ENCODE measurements around the gene RASAL2. TPM values are rescaled to one million over a fixed set of nuclear protein-coding genes. Genes with fewer than 3 reads are reported as not detected.

RASAL2 gene
- total and polyA plus RNA-seq, 2 of the 13 experiments (the other 11 are each of a cell fraction or from before 2014, with no cell fraction given), result 5.4 to 5.9 TPM

DNA sequence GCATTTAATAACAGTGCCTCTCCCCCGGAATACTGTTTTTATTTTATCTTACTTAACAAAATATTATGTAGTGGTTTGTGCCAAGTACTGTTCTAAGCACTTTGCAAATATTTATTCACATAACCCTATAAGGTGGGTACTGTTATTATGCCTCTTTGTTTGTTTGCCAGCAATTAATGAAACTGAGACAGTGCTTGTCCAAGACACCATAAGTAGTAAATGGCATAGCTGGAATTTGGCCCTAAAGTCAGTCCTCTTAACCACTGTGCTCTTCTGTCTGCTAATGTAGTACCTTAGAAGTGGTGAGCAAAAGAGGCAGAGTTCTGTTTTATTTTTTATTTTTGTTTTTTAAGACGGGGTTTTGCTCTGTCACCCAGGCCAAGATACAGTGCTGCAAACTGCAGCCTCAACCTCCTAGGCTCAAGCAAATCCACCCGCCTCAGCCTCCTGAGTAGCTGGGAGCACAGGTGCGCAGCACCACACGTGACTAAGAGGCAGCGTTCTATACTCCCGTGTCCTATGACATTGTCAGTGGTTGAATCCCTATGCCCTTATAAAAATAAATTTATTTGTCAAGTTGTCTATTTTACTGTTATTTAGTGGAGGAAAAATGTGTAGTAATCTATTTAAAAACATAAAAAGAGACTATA is 237.1 kb downstream of the RASAL2 start:
- no peaks in the 10 kb centered on the region for H3K9me3 ChIP-seq (ENCODE audit: low read length)
- no peak overlapping the region for H3K27ac ChIP-seq (ENCODE audit: extremely low read length, insufficient read depth, low read length)
- H3K4me2 ChIP-seq (ENCODE audit: low read depth, low read length), result no peak overlapping the region
- H3K36me3 ChIP-seq (replicated peaks in 1 of 2; ENCODE audit: control insufficient read depth in 1 of 2, insufficient read depth in 2 of 2, low read length in 2 of 2), result no peaks in the 10 kb centered on the region
- no peak overlapping the region for H2AFZ ChIP-seq (ENCODE audit: low read length)
- ChIA-PET CTCF (ENCODE audit: low intra/inter-chr PET ratio, low total read pairs) (no interaction called here), POLR2A (no interaction called here)
- BruUV-seq (replicated peaks), result no TSS peak
- 92% methylated on average over 7 of the region's 7 CpGs for WGBS (ENCODE audit: low lambda C conversion rate)
- no peak overlapping the region for H3K4me3 ChIP-seq (replicated peaks in 1 of 3; ENCODE audit: insufficient read depth in 1 of 3, low read depth in 2 of 3, low read length in 3 of 3)
- intact Hi-C loops (cut with micrococcal nuclease; ENCODE audit: unreplicated experiment) (no loop called here), in situ Hi-C loops (cut with HindIII; ENCODE audit: extremely low pct_ligation_motif_present, low pct_unique_long_range_greater_than_20kb) (no loop called here)
- no peak overlapping the region for H3K9ac ChIP-seq (ENCODE audit: insufficient read depth, low read depth, low read length)
- ATAC-seq, result no peak
- DNase-seq (ENCODE audit: low spot score), result no peak
- no peaks in the 10 kb centered on the region for H3K79me2 ChIP-seq (ENCODE audit: insufficient read depth, low read length)
- TF ChIP-seq ZNF558 (CRISPR knock-in tag; IDR thresholded peaks at IDR 0.05; ENCODE audit: borderline replicate concordance) (no peak), ZFP62 (CRISPR knock-in tag; IDR thresholded peaks at IDR 0.05) (no peak)
- TF ChIP-seq, protein P1, sequence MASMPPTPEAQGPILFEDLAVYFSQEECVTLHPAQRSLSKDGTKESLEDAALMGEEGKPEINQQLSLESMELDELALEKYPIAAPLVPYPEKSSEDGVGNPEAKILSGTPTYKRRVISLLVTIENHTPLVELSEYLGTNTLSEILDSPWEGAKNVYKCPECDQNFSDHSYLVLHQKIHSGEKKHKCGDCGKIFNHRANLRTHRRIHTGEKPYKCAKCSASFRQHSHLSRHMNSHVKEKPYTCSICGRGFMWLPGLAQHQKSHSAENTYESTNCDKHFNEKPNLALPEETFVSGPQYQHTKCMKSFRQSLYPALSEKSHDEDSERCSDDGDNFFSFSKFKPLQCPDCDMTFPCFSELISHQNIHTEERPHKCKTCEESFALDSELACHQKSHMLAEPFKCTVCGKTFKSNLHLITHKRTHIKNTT (CRISPR knock-in tag; IDR thresholded peaks at IDR 0.05), result no peak
- H4K20me1 ChIP-seq (ENCODE audit: insufficient read depth, low read length), result no peaks in the 10 kb centered on the region
- no peak for FAIRE-seq
- no peaks in the 10 kb centered on the region for H3K4me1 ChIP-seq (ENCODE audit: insufficient read depth, low read length)
- H3K27me3 ChIP-seq (ENCODE audit: control insufficient read depth in 1 of 2, insufficient read depth in 2 of 2, low read length in 2 of 2), result no peaks in the 10 kb centered on the region

DNA sequence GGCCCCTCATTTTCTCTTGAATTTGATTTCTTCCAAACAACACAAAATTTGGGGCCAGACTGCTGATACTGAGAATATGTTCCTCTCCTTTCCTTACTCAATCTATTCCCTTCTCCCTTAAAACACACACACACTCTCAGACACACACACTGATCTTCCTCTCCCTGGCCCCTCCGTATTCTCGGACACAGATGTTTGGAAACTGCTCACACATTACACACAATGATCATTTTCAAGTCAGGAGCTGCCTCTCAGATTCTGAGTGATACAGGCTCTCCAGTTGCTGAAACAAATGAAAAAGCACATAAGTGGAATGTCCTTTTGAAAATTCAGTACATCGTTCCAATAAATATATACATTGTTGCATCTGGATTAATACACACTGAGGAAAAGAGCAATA is 241.5 kb downstream of the RASAL2 start:
- H4K20me1 ChIP-seq (ENCODE audit: insufficient read depth, low read length), result no peaks in the 10 kb centered on the region
- no peaks in the 10 kb centered on the region for H3K79me2 ChIP-seq (ENCODE audit: insufficient read depth, low read length)
- no peak overlapping the region for H3K27ac ChIP-seq (ENCODE audit: extremely low read length, insufficient read depth, low read length)
- ATAC-seq (no peak), DNase-seq (ENCODE audit: low spot score) (no peak), FAIRE-seq (no peak)
- no peaks in the 10 kb centered on the region for H3K4me1 ChIP-seq (ENCODE audit: insufficient read depth, low read length)
- WGBS (ENCODE audit: low lambda C conversion rate), result 97% methylated on average over 3 of the region's 3 CpGs
- H3K36me3 ChIP-seq (replicated peaks in 1 of 2; ENCODE audit: control insufficient read depth in 1 of 2, insufficient read depth in 2 of 2, low read length in 2 of 2), result no peaks in the 10 kb centered on the region
- in situ Hi-C loops (cut with HindIII; ENCODE audit: extremely low pct_ligation_motif_present, low pct_unique_long_range_greater_than_20kb), result no loop called here
- no peak overlapping the region for H2AFZ ChIP-seq (ENCODE audit: low read length)
- ChIA-PET CTCF (ENCODE audit: low intra/inter-chr PET ratio, low total read pairs) (no interaction called here), POLR2A (no interaction called here)
- intact Hi-C loops (cut with micrococcal nuclease; ENCODE audit: unreplicated experiment), result loop anchor here (2.0 kb wide), 1 partner anchor 15 kb away; no protein-coding TSS in a partner anchor
- no peak overlapping the region for H3K9ac ChIP-seq (ENCODE audit: insufficient read depth, low read depth, low read length)
- no peaks in the 10 kb centered on the region for H3K9me3 ChIP-seq (ENCODE audit: low read length)
- BruUV-seq (replicated peaks), result no TSS peak
- no peak overlapping the region for H3K4me3 ChIP-seq (replicated peaks in 1 of 3; ENCODE audit: insufficient read depth in 1 of 3, low read depth in 2 of 3, low read length in 3 of 3)
- H3K4me2 ChIP-seq (ENCODE audit: low read depth, low read length), result no peak overlapping the region
- H3K27me3 ChIP-seq (ENCODE audit: control insufficient read depth in 1 of 2, insufficient read depth in 2 of 2, low read length in 2 of 2), result no peaks in the 10 kb centered on the region
- TF ChIP-seq, protein P2, sequence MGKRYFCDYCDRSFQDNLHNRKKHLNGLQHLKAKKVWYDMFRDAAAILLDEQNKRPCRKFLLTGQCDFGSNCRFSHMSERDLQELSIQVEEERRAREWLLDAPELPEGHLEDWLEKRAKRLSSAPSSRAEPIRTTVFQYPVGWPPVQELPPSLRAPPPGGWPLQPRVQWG (CRISPR knock-in tag; IDR thresholded peaks at IDR 0.05; ENCODE audit: borderline replicate concordance, low read depth), result no peak
- TF ChIP-seq REL (CRISPR knock-in tag; conservative IDR thresholded peaks at IDR 0.05) (no peak), HNRNPK (IDR thresholded peaks at IDR 0.05; ENCODE audit: low read depth, low read length, poor library complexity, severe bottlenecking) (no peak), TAF1 (CRISPR knock-in tag; IDR thresholded peaks at IDR 0.05) (no peak), ZSCAN30 (CRISPR knock-in tag; IDR thresholded peaks at IDR 0.05) (no peak), ZNF652 (CRISPR knock-in tag; IDR thresholded peaks at IDR 0.05; ENCODE audit: borderline replicate concordance, low read depth) (no peak), ZBTB21 (CRISPR knock-in tag; IDR thresholded peaks at IDR 0.05) (no peak)
- TF ChIP-seq, protein P3, sequence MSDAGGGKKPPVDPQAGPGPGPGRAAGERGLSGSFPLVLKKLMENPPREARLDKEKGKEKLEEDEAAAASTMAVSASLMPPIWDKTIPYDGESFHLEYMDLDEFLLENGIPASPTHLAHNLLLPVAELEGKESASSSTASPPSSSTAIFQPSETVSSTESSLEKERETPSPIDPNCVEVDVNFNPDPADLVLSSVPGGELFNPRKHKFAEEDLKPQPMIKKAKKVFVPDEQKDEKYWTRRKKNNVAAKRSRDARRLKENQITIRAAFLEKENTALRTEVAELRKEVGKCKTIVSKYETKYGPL (CRISPR knock-in tag; IDR thresholded peaks at IDR 0.05), result no peak
- TF ChIP-seq, protein P4, sequence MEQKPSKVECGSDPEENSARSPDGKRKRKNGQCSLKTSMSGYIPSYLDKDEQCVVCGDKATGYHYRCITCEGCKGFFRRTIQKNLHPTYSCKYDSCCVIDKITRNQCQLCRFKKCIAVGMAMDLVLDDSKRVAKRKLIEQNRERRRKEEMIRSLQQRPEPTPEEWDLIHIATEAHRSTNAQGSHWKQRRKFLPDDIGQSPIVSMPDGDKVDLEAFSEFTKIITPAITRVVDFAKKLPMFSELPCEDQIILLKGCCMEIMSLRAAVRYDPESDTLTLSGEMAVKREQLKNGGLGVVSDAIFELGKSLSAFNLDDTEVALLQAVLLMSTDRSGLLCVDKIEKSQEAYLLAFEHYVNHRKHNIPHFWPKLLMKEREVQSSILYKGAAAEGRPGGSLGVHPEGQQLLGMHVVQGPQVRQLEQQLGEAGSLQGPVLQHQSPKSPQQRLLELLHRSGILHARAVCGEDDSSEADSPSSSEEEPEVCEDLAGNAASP (CRISPR knock-in tag; IDR thresholded peaks at IDR 0.05; ENCODE audit: borderline replicate concordance), result no peak
- TF ChIP-seq, protein P5, sequence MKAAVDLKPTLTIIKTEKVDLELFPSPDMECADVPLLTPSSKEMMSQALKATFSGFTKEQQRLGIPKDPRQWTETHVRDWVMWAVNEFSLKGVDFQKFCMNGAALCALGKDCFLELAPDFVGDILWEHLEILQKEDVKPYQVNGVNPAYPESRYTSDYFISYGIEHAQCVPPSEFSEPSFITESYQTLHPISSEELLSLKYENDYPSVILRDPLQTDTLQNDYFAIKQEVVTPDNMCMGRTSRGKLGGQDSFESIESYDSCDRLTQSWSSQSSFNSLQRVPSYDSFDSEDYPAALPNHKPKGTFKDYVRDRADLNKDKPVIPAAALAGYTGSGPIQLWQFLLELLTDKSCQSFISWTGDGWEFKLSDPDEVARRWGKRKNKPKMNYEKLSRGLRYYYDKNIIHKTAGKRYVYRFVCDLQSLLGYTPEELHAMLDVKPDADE (CRISPR knock-in tag; IDR thresholded peaks at IDR 0.05), result no peak

Data from HepG2 (cell line).